ENCODE data around the gene ADSL.

DNA sequence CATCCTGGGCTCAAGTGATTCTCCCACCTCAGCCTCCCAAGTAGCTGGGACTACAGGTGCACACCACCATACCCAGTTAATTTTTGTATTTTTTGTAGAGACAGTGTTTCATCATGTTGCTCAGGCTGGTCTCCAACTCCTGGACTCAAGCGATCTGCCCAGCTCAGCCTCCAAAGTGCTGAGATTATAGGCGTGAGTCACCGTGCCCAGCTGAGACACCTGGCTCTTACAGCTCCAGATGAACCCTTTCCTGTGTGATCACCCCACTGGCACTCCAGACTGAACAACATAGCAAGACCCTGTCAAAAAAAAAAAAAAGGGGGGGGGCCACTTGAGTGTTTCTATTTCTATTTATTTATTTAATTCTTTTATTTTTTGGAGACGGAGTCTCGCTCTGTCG is 1.0 kb upstream of the ADSL start:
- TF ChIP-seq, protein P1, sequence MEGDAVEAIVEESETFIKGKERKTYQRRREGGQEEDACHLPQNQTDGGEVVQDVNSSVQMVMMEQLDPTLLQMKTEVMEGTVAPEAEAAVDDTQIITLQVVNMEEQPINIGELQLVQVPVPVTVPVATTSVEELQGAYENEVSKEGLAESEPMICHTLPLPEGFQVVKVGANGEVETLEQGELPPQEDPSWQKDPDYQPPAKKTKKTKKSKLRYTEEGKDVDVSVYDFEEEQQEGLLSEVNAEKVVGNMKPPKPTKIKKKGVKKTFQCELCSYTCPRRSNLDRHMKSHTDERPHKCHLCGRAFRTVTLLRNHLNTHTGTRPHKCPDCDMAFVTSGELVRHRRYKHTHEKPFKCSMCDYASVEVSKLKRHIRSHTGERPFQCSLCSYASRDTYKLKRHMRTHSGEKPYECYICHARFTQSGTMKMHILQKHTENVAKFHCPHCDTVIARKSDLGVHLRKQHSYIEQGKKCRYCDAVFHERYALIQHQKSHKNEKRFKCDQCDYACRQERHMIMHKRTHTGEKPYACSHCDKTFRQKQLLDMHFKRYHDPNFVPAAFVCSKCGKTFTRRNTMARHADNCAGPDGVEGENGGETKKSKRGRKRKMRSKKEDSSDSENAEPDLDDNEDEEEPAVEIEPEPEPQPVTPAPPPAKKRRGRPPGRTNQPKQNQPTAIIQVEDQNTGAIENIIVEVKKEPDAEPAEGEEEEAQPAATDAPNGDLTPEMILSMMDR (IDR thresholded peaks at IDR 0.05; ENCODE audit: low read length): no peak
- no peak for TF ChIP-seq EZH2phosphoT487 (IDR thresholded peaks at IDR 0.05; ENCODE audit: low read length)
